Right lobe of liver (tissue), 4 donors: Measurements from ENCODE around the gene ITM2C.

Source experiments
- POLR2A ChIP-seq: fragments of 450-650 bp; IDR thresholded peaks from one replicate; pipeline ENCODE4 v1.6.1; 2017; ENCODE audit warnings: antibody characterized with exemption, mild to moderate bottlenecking
- TF ChIP-seq, protein P1 (sequence below), 4 donors: fragments of 200-600 bp in 3 of 4; fragments of 450-650 bp in 1 of 4; IDR thresholded peaks; one replicate each; pipeline versions ENCODE4 v1.5.1 to v1.8.0; 2016 to 2022; ENCODE audit warnings: antibody characterized with exemption in 4 of 4, mild to moderate bottlenecking in 2 of 4
- donor health status: DM: no; HTN: no; CAD: no.
- donor health status: DM: no; HTN: no; CAD: no.
- donor health status: DM: no; HTN: yes; CAD: no.

DNA sequence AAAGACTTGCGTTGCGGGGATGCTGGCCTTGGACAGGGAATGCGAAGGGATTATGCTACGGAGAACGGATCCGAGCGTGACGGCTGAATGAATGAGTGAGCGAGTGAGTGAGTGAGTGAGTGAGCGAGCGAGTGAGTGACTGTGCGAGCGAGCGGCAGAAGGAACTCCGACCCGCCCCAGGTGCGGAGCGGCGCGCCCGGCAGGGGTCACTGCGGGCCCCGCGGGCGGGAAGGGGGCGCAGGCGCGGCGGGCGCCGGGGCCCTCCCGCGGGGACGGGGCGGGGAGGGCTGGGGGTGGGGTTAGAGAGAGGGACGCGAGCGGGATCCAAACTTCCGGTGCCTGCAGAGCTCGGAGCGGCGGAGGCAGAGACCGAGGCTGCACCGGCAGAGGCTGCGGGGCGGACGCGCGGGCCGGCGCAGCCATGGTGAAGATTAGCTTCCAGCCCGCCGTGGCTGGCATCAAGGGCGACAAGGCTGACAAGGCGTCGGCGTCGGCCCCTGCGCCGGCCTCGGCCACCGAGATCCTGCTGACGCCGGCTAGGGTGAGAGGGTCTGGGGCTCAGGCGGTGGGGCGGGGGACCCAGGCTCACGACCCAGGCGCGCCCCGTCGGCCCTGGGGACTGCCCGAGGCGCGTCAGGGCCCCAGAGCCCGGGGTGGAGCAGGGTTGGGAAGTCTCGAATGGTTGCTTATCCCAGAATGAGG lies at the start of gene ITM2C:
- TF ChIP-seq, protein P1, sequence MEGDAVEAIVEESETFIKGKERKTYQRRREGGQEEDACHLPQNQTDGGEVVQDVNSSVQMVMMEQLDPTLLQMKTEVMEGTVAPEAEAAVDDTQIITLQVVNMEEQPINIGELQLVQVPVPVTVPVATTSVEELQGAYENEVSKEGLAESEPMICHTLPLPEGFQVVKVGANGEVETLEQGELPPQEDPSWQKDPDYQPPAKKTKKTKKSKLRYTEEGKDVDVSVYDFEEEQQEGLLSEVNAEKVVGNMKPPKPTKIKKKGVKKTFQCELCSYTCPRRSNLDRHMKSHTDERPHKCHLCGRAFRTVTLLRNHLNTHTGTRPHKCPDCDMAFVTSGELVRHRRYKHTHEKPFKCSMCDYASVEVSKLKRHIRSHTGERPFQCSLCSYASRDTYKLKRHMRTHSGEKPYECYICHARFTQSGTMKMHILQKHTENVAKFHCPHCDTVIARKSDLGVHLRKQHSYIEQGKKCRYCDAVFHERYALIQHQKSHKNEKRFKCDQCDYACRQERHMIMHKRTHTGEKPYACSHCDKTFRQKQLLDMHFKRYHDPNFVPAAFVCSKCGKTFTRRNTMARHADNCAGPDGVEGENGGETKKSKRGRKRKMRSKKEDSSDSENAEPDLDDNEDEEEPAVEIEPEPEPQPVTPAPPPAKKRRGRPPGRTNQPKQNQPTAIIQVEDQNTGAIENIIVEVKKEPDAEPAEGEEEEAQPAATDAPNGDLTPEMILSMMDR (IDR thresholded peaks at IDR 0.05), result peak; percentile 17 to 45 (median 31)
- TF ChIP-seq POLR2A, result peak; percentile 52
